NCI-H2196 (cell line): ENCODE measurements around the gene LNX1.

Source experiments
- DNase-seq: peaks from one replicate; lab custom pipeline; 2025; ENCODE audit not compliant: unreplicated experiment; lab: John Stamatoyannopoulos, UW

LNX1 gene

GRCh38 chr4:53573696-53574095, 17.6 kb downstream of the LNX1 start:
- DNase-seq = no peak

- no peak for DNase-seq
Observed at GRCh38 chr4:53572600-53572994, 18.7 kb downstream of the LNX1 start.

GRCh38 chr4:53571936-53572599, 19.2 kb downstream of the LNX1 start:
- no peak for DNase-seq

- DNase-seq = no peak
Observed at GRCh38 chr4:53563824-53564223, 27.5 kb downstream of the LNX1 start.

- DNase-seq = no peak
Observed at GRCh38 chr4:53562409-53562808, 28.9 kb downstream of the LNX1 start.

- DNase-seq = no peak
Observed at GRCh38 chr4:53559021-53559620, 32.2 kb downstream of the LNX1 start.

- DNase-seq = no peak
Observed at GRCh38 chr4:53558065-53558801, 33.1 kb downstream of the LNX1 start.

- DNase-seq = no peak
Observed at GRCh38 chr4:53557669-53558064, 33.6 kb downstream of the LNX1 start.

GRCh38 chr4:53556651-53557050, 34.6 kb downstream of the LNX1 start:
- DNase-seq = no peak

- DNase-seq = no peak
Observed at GRCh38 chr4:53553486-53554210, 37.6 kb downstream of the LNX1 start.

GRCh38 chr4:53552711-53553110, 38.6 kb downstream of the LNX1 start:
- no peak for DNase-seq

GRCh38 chr4:53551958-53552357, 39.3 kb downstream of the LNX1 start:
- no peak for DNase-seq

- no peak for DNase-seq
Observed at GRCh38 chr4:53551281-53551864, 39.9 kb downstream of the LNX1 start.

- DNase-seq = no peak
Observed at GRCh38 chr4:53548662-53549061, 42.6 kb downstream of the LNX1 start.

GRCh38 chr4:53547983-53548382, 43.3 kb downstream of the LNX1 start:
- no peak for DNase-seq

GRCh38 chr4:53545942-53546581, 45.2 kb downstream of the LNX1 start:
- DNase-seq = no peak

GRCh38 chr4:53545273-53545672, 46.0 kb downstream of the LNX1 start:
- no peak for DNase-seq

GRCh38 chr4:53543561-53543960, 47.7 kb downstream of the LNX1 start:
- no peak for DNase-seq

GRCh38 chr4:53541577-53542206, 49.6 kb downstream of the LNX1 start:
- no peak for DNase-seq

GRCh38 chr4:53538756-53539155, 52.5 kb downstream of the LNX1 start:
- DNase-seq = no peak
